ENCODE measurements around the gene PMS2.
"Not testable (repeated sequence)": the region's sequence is repeated elsewhere in the genome, so short reads cannot be mapped to it uniquely, and the experiment has no call there.

PMS2 gene

DNA sequence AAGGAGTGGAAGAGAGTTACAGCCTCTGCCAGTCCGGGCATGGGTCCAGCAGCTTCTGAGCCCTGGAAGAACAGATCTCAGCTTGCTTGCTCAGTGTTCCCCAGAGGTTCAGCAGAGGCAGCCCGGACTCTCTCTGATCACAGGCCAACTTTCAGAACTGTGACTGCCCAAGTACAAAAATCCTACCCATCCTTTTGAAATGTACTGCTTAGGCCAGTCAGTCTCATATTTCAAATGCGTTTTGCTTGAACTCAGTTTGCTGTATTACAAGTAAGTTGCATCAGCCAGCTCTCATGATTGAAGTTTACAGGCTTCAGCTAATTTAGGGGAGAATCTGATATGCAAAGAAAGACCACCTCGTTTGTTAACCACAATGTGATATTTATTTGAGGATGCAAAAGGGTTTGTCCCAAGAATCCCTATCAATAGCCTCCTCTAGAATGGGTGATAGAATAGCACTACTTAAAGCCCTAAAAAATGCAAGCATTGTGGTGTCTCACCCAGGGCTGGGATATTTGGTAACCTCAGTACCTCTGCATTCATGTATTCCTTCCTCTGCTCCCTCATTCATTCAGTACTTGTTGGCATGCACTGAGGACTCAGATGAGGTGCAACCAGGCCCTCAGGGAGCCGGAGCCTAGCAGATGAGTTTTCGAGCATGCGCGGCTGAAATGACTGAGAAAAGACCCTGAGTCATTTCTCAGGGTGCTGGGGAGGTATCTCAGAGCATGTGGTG is 7.2 kb upstream of the PMS2 start:
- no peak for DNase-seq

DNA sequence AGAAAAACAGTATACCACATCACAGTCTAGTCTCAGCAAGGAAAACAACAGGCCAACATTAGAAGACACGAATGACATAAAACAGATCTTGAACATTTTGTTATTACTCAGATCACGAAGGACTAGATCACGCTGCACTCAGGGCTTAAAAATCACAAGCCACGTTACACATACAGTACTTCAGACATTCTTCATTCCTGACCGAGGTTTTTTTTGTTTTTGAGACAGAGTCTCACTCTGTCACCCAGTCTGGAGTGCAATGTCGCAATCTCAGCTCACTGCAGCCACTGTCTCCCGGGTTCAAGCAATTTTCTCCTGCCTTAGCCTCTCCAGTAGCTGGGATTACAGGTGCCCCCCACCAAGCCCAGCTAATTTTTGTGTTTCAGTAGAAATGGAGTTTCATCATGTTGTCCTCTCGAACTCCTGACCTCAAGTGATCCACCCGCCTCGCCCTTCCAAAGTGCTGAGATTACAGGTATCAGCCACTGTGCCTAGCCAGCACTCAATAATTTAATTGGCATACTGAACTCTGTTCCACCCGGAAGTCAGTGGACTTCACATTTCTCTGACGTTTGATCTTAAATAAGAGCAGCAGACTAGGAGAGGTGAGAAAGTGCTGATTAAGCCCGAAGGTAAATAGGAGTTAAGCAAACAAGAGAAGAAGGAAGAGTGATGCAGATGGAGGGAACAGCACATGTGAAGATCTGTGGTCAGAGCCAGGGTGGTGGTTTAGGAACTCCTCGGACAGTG is 3.7 kb upstream of the PMS2 start:
- DNase-seq: no peak

DNA sequence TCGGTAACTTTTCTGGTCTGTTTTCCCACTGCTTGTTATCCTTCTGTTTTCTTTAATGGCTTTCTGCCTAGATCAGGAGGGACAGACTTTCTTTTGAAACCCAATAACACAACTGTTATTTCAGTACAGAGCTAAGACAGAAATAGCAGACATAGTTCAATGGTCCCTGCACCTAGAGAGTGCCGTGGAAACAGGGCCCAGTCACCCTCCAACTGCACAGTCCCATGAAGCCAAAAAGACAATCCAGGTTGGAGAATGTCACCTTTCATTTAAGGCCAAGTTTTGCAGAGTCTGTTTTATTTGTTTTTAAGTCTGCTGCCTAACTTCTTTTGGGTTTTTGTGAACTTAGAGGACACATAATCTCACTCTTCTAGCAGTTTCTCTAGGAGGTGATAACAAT is 2.7 kb upstream of the PMS2 start:
- no peak for DNase-seq

DNA sequence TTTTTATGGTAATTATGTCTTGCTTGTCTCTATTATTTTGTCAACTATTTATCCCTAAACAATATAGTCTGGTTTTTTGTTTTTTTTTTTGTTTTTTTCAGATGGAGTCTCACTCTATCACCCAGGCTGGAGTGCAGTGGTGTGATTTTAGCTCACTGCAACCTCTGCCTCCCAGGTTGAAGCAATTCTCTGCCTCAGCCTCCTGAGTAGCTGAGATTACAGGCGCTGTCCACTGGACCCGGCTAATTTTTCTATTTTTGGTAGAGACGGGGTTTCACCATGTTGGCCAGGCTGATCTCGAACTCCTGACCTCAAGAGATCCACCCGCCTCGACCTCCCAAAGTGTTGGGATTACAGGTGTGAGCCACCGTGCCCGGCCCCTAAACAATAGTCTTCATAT is 1.5 kb upstream of the PMS2 start:
- DNase-seq: not testable (repeated sequence)

DNA sequence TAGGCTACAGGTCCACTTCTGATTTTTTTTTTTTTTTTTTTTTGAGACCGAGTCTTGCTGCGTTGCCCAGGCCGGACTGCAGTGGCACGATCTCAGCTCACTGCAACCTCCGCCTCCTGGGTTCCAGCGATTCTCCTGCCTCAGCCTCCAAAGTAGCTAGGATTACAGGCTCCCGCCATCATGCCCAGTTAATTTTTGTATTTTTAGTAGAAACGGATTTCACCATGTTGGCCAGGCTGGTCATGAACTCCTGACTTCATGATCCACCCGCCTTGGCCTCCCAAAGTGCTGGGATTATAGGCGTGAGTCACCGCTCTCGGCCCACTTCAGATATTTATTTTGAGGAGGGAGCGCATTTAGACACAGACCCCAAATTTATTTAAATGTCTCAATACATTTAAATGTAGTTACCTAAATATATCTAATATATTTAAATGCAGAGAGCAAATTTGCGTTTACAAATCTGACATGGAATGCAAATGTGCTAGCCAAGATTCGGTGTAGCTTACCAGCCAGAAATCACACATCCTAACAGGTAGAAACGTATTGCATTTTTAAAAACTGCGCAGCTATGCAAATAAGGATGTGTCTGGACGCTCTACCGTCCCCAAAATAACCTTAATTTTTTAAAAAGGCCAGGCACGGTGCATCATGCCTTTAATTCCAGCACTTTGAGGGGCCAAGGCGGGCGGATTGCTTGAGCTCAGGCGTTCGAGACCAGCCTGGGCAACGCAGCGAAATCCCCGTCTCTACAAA is 836 bp downstream of the PMS2 start:
- not testable (repeated sequence) for DNase-seq

DNA sequence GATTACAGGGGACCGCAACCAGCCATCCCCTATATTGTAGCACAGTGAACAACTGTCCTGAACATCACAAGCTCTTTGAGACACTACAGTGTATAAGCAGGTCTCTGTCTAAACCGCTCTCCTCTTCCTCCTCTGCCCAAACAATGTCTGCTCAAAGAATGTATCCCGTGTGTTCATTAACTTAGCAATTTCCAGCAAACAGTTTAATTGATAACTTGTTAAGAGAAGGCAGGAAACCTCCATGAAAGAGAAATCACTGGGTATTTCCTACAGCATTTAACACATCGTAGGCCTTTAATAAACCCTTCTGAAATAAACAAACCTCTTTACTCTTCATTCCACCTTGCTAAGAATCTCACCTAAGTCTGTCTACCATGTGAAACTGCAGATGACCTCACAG is 1.5 kb downstream of the PMS2 start:
- DNase-seq: no peak

DNA sequence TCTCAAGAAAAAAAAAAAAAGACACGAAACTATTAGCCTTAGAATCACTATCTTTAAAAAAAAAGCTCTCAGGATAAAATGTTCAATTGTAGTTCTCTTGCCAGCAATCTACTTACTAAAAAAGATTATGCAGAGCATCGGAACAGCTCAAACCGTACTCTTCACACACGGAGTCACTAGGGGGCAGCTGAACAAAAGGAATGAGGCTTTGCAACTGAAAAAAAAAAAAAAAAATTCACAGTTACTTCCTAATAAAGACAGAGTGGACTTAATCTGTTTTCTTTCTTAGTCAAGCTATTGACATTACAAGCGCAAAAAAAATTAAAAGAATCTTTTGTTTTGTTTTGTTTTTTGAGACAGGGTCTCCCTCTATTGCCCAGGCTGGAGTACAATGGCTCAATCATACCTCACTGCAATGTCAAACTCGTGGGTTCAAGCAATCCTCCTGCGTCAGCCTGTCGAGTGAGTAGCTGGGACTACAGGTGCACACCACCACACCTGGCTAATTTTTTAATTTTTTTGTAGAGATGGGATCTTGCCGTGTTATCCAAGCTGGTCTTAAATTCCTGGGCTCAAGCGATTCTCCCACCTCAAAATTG is 11.5 kb downstream of the PMS2 start:
- peak; percentile 21 for DNase-seq

DNA sequence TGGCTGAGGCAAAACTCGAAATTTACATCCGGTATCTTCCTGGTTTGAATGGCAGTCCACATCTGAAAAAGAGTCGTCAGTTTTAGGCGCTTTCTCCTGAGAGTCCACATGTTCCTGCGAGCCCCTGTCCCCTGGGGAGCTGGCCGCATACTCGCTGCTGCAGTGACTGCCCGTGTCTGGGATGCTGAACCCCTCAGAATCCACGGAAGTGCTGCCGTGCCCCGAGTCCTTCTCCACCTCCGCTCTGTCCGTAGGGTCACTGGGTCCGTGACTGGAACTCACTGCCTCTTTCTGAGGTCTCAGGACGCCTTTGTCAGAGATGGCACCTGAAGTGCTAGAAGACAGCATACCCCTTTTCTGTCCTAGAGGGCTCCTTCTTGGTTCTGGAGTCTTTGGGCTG is 21.8 kb downstream of the PMS2 start:
- not testable (repeated sequence) for DNase-seq

DNA sequence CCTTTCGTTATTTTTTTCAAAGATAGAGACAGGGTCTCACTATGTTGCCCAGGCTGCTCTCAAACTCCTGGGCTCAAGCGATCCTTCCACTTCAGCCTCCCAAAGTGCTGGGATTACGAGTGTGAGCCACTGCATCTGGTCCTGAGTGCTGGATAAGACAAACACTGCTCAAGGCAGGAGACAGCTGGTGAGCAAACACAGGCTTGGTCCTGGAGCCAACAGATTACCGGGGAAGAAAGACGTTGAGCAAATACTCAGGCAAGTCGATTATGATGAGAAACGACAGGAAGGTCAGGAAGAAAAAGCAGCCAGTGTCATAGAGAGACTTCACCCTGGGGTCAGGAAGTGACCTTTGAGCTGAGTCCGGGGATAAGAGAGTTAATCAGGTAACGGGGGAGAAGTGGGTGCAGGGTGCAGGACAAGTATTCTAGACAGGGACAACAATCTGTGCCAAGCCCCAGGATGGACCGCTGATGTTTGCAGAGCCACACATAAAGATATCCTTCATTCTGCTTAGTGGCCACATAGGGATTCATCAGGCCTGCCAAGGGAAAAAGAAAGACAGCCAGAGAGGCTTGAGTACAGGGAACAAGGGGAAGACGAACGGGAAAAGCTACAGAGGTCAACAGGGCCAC is 29.1 kb downstream of the PMS2 start:
- DNase-seq: not testable (repeated sequence)

DNA sequence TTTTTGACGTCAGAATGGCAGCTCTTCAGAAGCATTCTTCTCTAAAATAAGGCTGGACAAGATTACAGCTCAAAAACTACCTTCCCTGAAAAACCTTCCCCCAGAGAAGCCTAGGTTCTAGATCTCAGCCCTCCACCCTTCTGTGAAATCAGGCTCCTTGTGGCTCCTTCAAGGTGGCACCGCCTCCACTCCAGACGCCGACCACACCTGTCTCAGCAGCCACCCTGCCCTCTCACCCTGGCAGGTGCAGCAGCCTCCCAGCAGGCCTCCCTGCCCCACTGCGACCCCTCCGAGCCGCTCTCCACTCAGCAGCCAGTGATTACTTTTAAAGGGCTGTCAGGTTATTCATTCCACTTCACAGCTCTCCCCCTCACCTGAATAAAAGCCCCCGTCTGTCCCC is 35.3 kb downstream of the PMS2 start:
- not testable (repeated sequence) for DNase-seq

DNA sequence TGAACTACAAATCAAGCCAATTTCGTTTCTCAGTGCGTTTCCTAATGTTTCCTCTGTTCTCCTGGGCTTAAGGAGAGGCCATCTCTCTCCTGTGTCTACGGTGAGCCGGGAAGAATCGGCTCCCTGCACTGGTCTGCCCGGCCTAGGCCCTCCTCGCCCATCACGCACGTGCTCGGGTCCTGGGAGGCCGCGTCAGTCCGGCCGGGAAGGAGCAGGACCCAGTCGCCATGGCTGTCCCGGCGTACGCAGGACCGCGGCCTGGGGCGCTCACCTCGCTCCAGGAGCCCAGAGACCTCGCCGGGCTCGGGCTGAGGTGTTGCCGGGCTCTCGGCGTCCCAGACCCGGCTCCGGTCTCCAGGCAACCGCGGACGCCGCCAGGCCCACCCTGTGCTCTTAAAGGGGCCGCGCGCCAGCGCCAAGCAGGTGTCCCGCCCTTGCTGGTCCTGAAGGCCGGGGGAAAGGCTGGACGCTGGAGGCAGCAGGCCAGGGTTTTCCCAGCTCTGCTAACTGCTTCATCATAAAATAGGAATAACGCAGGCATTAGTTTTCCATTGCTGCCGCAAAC is 38.4 kb downstream of the PMS2 start, which contains the start of gene RSPH10B:
Gene RSPH10B (minus strand): TSS at position 343 of the 565 bp plus-strand sequence. CDS start 3,573 bp downstream, outside the sequence.
- DNase-seq: not testable (repeated sequence)

DNA sequence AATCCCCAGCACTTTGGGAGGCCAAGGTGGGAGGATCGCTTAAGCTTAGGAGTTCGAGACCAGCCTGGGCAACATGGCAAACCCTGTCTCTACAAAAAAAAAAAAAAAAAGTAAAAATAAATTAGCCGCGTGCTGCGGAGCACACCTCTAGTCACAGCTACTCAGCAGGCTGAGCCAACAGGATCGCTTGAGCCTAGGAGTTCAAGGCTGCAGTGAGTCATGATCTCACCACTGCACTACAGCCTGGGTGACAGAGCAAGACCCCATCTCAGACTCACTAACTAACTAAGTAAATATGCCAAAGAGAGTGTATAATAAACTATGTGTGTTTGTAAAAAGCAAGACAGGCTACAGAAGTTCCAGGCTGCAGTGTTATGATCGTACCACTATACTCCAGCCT is 45.0 kb downstream of the PMS2 start:
- not testable (repeated sequence) for DNase-seq

DNA sequence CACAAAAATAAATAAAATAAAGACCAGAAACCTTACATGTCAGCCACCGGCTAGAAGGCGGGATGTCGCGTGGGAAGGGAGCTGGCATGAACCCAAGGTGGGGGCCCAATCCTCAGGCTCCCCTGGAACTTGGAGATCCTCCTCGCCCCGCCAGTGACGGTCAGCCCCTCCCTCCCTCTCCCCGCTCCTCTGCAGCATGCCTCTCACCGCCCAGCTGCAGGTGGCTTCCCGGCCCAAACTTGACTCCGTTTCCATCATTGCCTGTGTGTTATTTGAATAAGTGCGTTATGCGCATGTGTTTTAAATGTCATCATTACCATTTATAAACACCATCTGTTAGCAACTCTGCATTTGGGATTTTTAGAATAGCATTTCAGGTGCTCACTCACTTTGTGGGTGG is 45.6 kb downstream of the PMS2 start:
- not testable (repeated sequence) for DNase-seq

DNA sequence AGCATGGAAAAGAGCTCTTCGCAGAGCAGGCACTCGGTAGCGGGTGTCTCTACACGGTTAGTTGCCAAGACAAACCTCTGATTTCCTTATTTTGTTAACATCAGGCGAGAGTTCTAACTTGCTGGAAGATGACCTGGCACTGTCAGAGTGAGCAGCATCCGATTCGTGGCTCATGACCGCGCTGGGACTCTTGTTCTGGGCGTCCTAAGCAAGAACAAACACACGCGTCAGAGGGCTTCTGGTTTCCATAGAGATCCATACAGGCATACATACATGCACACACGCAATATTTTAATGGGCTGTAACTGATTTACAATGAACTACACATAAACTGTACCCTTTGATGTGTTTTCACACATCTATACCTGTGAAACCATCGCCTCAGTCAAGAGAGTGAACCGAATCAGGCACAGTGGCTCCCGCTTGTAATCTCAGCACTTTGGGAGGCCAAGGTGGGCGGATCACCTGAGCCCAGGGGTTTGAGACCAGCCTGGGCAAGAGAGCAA is 73.9 kb downstream of the PMS2 start:
- not testable (repeated sequence) for DNase-seq

DNA sequence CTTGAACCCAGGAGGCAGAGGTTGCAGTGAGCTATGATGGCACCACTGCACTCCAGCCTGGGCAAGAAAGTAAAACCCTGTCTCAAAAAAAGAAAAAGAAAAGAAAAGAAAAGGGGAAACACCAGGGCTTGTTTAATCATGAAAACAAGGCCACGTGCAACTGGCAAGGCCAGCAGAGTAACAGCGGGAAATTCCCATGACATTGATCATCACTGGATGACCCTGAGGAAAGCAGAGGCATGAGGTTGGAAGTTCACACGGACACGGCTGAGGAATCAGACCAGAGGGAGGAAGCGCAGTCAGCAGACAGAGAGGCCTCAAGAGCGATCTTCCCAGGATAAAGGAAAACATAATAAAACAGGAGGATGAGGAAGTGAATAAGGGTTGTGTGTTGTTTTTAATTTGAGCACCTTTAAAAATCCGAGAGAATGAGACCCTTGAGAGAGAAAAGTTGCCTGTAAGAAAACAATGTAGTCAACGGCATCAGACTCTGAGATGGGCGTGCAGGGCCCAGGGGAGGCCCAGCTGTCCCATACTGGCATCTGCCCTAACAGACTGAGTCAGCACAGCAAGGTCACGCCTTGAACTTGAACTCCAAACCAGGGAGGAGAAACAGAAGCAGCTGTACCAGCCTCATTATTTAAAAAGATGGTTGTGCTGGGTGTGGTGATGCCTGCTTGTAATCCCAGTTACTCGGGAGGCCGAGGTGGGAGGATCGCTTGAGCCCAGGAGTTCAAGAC is 76.8 kb downstream of the PMS2 start:
- not testable (repeated sequence) for DNase-seq

DNA sequence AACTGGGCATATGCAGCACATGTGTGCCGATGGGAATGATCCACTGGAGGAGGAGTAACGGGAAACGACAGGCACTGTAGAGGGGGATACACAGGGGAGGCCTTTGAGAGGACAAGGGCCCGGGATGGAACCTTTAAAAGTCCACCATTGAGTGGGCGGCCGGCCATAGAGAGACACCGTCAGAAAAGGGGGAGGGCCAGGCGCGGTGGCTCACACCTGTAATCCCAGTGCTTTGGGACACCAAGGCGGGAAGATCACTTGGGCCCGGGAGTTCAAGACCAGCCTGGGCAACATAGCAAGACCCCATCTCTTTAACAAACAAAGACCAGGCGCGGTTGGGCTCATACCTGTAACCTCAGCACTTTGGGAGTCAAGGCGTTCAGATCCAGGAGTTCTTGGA is 77.6 kb downstream of the PMS2 start:
- not testable (repeated sequence) for DNase-seq

DNA sequence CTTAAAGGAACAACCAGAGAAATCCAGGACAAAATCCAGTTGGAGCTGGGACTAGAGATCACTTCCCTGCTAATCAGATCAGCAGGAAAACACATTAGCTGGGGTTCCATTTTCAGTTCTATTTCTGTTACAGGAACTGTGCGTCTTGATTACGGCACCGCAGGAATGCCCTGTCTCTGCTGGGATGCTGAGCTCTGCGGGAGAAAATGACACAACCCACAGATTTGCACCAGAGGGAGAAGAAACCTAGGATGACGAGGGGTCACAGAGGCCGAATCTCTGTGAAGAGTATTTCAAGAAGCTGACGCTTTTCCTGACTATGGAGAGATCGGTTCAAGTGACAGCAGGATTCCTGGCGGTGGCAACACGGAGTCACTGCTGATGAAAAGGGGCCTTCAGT is 78.6 kb downstream of the PMS2 start:
- DNase-seq: not testable (repeated sequence)

DNA sequence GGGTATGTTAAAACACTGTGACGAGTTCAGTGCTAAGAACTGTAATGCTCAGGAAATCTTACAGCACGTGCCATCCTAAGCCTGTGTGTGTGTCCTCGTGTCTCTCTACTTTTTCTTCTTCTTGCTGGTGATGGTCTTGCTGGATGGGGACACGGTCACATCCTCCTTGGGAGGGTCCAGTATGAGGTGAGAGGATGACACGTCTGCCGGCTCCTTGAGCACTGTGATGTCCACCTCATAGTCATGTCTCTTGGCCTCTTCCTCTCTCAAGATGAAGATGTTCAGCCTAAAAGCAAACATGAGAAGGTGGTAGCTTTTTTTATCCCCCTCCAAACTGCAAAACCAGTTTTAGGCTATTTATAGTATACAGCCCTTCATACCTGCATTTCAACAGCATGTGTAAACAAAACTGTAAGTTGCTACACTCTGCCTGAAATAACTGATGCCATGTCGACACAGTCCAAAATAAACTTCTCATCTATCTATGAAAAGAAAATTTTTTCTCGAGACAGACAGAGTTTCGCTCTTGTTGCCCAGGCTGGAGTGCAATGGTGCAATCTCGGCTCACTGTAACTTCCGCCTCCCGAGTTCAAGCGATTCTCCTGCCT is 82.5 kb downstream of the PMS2 start:
- DNase-seq: not testable (repeated sequence)

DNA sequence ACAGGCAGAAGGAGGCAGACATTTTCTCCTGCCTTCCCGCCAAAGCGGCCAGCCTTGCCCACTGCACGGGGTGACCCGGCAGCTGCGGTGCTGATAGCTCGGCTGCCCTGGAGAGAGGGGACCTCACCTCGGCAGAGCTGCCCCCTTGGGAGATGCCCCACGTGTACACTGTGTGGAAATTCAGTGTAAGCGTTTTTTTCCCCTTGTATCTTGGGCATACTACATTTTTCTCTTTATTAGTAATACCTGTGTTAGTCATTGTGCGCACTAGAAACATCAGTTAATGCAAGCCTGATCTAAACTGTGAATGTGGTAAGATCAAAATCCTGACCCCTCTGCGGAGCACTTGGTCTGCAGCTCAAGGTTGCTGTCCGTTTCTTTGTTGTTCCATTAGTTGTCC is 84.2 kb downstream of the PMS2 start:
- not testable (repeated sequence) for DNase-seq

DNA sequence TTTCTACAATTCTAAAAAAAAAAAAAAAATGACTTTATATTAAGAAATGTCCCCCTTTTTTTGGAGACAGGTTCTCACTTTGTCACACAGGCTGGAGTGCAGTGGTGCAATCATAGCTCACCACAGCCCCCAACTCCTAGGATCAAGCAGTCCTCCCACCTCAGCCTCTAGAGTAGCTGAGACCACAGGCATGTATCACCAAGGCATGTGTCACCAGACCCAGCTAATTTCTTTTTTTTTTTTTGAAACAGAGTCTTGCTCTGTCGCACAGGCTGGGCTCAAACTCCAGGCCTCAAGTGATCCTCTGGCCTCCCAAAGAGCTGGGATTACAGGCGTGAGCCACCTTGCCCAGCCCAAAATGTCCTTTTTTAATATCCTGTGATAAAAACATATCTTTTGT is 84.7 kb downstream of the PMS2 start:
- not testable (repeated sequence) for DNase-seq
